Neural cell (in vitro differentiated cells): ENCODE measurements around the gene DDX4. TPM values are rescaled to one million over a fixed set of nuclear protein-coding genes. Genes with fewer than 3 reads are reported as not detected.
A peak's percentile ranks its signal among the peaks of the same experiment; 100 is the strongest.

Experiments used
- H2AFZ ChIP-seq: fragments of 200-600, 300-800 bp; sonication (generic), shearing (Covaris generic); 2 replicates; pipeline ENCODE4 v1.6.0; 2014; ENCODE audit warnings: low read depth, mild to moderate bottlenecking, antibody characterized with exemption, low read length, moderate library complexity
- H3F3A ChIP-seq: fragments of 200-600 bp; shearing (Covaris generic); 2 replicates; pipeline ENCODE4 v1.6.1; 2016; ENCODE audit warnings: mild to moderate bottlenecking, moderate library complexity, mixed read lengths, antibody characterized with exemption, low read length; ENCODE audit not compliant: insufficient read depth, poor library complexity, severe bottlenecking
- H3K27ac ChIP-seq: fragments of 200-600, 300-800 bp; sonication (generic), shearing (Covaris generic); 2 replicates; pipeline ENCODE4 v1.5.1; 2014; ENCODE audit warnings: mild to moderate bottlenecking, low read length, moderate library complexity
- H3K27me3 ChIP-seq: fragments of 300-800, 200-600 bp; sonication (generic), shearing (Covaris generic); 2 replicates; pipeline ENCODE4 v1.6.0; 2014; ENCODE audit warnings: mild to moderate bottlenecking, low read depth, low read length, moderate library complexity; ENCODE audit not compliant: insufficient read depth
- H3K36me3 ChIP-seq: fragments of 300-800, 200-600 bp; sonication (generic), shearing (Covaris generic); 2 replicates; pipeline ENCODE4 v1.5.1; 2014; ENCODE audit warnings: mild to moderate bottlenecking, antibody characterized with exemption, low read length, moderate library complexity; ENCODE audit not compliant: insufficient read depth
- H3K4me2 ChIP-seq: fragments of 300-800, 200-600 bp; sonication (generic), shearing (Covaris generic); 2 replicates; pipeline ENCODE4 v1.6.0; 2014; ENCODE audit warnings: mild to moderate bottlenecking, low read length
- H3K4me3 ChIP-seq: fragments of 300-800, 200-600 bp; sonication (generic), shearing (Covaris generic); 2 replicates; pipeline ENCODE4 v1.5.1; 2014; ENCODE audit warnings: mild to moderate bottlenecking, low read length, moderate library complexity
- H3K79me2 ChIP-seq: fragments of 200-600 bp; shearing (Covaris generic); replicated peaks from 2 replicates; pipeline ENCODE4 v1.6.0; 2014; ENCODE audit warnings: mild to moderate bottlenecking, low read length, moderate library complexity; ENCODE audit not compliant: insufficient read depth
- H3K9ac ChIP-seq: fragments of 300-800, 200-600 bp; sonication (generic), shearing (Covaris generic); 2 replicates; pipeline ENCODE4 v1.6.1; 2016; ENCODE audit warnings: mild to moderate bottlenecking, low read length, mixed read lengths
- H3K9me2 ChIP-seq: fragments of 200-600 bp; shearing (Covaris generic); 2 replicates; pipeline ENCODE4 v1.6.1; 2016; ENCODE audit warnings: mild to moderate bottlenecking, low read length, mixed read lengths; ENCODE audit not compliant: insufficient read depth
- H3K9me3 ChIP-seq: fragments of 200-600, 300-800 bp; sonication (generic), shearing (Covaris generic); 2 replicates; pipeline ENCODE4 v1.6.1; 2016; ENCODE audit warnings: mild to moderate bottlenecking, mixed run types, low read length, moderate library complexity, mixed read lengths
- H4K20me1 ChIP-seq: fragments of 200-600 bp; shearing (Covaris generic); 2 replicates; pipeline ENCODE4 v1.6.1; 2016; ENCODE audit warnings: mild to moderate bottlenecking, mixed run types; ENCODE audit not compliant: insufficient read depth
- EP300 ChIP-seq: fragments of 450-650 bp; conservative IDR thresholded peaks from 2 replicates; pipeline ENCODE4 v1.6.1; 2014; ENCODE audit warnings: antibody characterized with exemption, mild to moderate bottlenecking, moderate library complexity; ENCODE audit not compliant: poor library complexity, severe bottlenecking
- MXI1 ChIP-seq: fragments of 450-650 bp; conservative IDR thresholded peaks from 2 replicates; pipeline ENCODE4 v1.6.1; 2014; ENCODE audit warnings: antibody characterized with exemption, mild to moderate bottlenecking; ENCODE audit not compliant: poor library complexity, severe bottlenecking
- POLR2AphosphoS5 ChIP-seq: IDR thresholded peaks from 2 replicates; pipeline ENCODE4 v1.6.1; 2012
- RAD21 ChIP-seq: fragments of 450-650 bp; conservative IDR thresholded peaks from 2 replicates; pipeline ENCODE4 v1.6.1; 2014; ENCODE audit warnings: antibody characterized with exemption, mild to moderate bottlenecking, moderate library complexity
- SMC3 ChIP-seq: fragments of 450-650 bp; conservative IDR thresholded peaks from 2 replicates; pipeline ENCODE4 v1.6.1; 2014; ENCODE audit warnings: antibody characterized with exemption, mild to moderate bottlenecking, moderate library complexity; ENCODE audit not compliant: poor library complexity
- TAF1 ChIP-seq: IDR thresholded peaks from 2 replicates; pipeline ENCODE4 v1.6.1; 2012; ENCODE audit warnings: low read depth
- polyA plus RNA-seq: library from polyadenylated mRNA; depleted of rRNA; stranded (reverse); fragments of >200 nt; gene quantifications from 2 replicates; pipeline ENCODE4 v1.2.3, GENCODE V29; 2014
- TF ChIP-seq, protein P1 (sequence below): fragments of 450-650 bp; IDR thresholded peaks from 2 replicates; pipeline ENCODE4 v1.5.1; 2014; ENCODE audit warnings: antibody characterized with exemption, mild to moderate bottlenecking, moderate library complexity; ENCODE audit not compliant: poor library complexity, severe bottlenecking
- TF ChIP-seq, protein P2 (sequence below): IDR thresholded peaks from 2 replicates; pipeline ENCODE4 v1.6.1; 2012; ENCODE audit warnings: borderline replicate concordance

Gene DDX4
- polyA plus RNA-seq, 1 donor from 2014 or later = 0.43 TPM

DNA sequence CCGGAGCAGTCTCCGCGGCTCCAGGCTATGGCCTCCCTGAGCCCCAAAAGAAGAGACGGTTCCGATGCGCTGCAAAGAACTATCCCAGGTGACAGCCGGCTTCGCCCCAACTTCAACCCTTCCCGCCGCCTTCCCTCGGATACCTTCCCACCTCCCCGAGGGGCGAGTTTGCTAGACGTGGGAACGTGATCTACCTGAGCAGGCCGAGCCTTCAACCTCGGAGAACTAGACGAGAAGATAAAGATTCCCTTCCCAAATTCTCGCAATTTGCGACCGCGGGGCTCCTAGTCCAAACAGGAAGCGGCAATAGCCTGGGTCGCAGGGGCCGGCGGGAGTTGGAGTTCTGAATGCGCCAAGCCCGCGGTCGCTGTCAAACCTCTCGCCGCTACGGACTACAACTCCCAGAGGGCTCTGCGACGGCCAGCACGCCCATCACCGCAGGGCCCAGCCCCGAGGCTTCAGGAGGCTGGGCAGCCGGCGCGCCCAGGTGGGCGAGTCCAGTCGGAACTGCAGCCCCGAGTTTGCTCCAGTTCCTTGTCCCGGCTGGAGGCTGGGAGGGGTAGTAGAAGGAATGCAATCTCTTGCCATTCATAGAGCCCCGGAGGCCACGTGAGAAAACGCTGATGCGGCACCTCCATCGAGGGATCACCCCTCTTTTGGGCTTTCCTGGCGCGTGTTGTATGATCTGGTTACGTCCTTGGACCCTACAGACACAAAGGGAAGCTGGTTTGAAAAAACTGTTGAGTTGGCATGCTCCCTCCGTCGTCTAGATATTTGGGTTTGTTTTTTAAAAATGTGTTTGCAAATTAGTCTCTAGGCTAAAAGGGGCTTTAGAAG is 25.6 kb upstream of the DDX4 start, which contains the start of gene SLC38A9:
Gene SLC38A9, minus strand, starts transcription at position 302 of the 837 bp plus-strand sequence. CDS start 14,366 bp downstream, outside the sequence.
- TF ChIP-seq, protein P1, sequence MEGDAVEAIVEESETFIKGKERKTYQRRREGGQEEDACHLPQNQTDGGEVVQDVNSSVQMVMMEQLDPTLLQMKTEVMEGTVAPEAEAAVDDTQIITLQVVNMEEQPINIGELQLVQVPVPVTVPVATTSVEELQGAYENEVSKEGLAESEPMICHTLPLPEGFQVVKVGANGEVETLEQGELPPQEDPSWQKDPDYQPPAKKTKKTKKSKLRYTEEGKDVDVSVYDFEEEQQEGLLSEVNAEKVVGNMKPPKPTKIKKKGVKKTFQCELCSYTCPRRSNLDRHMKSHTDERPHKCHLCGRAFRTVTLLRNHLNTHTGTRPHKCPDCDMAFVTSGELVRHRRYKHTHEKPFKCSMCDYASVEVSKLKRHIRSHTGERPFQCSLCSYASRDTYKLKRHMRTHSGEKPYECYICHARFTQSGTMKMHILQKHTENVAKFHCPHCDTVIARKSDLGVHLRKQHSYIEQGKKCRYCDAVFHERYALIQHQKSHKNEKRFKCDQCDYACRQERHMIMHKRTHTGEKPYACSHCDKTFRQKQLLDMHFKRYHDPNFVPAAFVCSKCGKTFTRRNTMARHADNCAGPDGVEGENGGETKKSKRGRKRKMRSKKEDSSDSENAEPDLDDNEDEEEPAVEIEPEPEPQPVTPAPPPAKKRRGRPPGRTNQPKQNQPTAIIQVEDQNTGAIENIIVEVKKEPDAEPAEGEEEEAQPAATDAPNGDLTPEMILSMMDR = no peak
- TF ChIP-seq RAD21 (peak; percentile 10), POLR2AphosphoS5 (peak; percentile 64), TAF1 (no peak), MXI1 (peak; percentile 79)
- TF ChIP-seq, protein P2, sequence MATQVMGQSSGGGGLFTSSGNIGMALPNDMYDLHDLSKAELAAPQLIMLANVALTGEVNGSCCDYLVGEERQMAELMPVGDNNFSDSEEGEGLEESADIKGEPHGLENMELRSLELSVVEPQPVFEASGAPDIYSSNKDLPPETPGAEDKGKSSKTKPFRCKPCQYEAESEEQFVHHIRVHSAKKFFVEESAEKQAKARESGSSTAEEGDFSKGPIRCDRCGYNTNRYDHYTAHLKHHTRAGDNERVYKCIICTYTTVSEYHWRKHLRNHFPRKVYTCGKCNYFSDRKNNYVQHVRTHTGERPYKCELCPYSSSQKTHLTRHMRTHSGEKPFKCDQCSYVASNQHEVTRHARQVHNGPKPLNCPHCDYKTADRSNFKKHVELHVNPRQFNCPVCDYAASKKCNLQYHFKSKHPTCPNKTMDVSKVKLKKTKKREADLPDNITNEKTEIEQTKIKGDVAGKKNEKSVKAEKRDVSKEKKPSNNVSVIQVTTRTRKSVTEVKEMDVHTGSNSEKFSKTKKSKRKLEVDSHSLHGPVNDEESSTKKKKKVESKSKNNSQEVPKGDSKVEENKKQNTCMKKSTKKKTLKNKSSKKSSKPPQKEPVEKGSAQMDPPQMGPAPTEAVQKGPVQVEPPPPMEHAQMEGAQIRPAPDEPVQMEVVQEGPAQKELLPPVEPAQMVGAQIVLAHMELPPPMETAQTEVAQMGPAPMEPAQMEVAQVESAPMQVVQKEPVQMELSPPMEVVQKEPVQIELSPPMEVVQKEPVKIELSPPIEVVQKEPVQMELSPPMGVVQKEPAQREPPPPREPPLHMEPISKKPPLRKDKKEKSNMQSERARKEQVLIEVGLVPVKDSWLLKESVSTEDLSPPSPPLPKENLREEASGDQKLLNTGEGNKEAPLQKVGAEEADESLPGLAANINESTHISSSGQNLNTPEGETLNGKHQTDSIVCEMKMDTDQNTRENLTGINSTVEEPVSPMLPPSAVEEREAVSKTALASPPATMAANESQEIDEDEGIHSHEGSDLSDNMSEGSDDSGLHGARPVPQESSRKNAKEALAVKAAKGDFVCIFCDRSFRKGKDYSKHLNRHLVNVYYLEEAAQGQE = no peak
- no peaks in the 10 kb centered on the region for H3K9me3 ChIP-seq
- H3K4me3 ChIP-seq = peak within 1 kb of the TSS; percentile 93
- H3K4me2 ChIP-seq = peak within 1 kb of the TSS; percentile 88
- H3K27ac ChIP-seq = peak within 1 kb of the TSS; percentile 3
- H4K20me1 ChIP-seq = no peaks in the 10 kb centered on the region
- H2AFZ ChIP-seq = peak within 1 kb of the TSS; percentile 94
- H3K9me2 ChIP-seq = no peaks in the 10 kb centered on the region
- H3K27me3 ChIP-seq = no peaks in the 10 kb centered on the region
- no peaks in the 10 kb centered on the region for H3F3A ChIP-seq
- no peaks in the 10 kb centered on the region for H3K36me3 ChIP-seq
- H3K9ac ChIP-seq = peak within 1 kb of the TSS; percentile 69
- H3K79me2 ChIP-seq = peaks cover 5% of the 10 kb centered on the region

DNA sequence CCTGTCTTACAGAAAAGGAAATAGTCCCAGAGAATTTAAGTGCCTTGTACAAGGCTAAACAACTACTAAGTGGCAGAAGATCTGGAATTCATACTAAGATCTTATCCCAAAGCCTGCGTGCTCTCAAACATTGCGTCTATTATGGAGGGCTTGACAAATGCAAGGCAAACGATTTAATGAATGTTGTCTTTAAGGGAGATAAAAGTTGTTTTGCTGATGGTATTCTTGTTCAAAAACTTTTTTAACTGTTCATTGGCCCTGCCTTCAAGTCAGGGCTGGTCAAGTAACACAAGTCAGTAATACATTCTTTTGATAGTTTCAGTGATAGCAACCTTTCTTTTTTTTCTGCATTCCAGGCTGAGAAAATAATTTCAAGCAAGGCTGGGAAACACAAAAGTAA is 24.0 kb upstream of the DDX4 start:
- TF ChIP-seq TAF1 = no peak
- TF ChIP-seq RAD21 = no peak
- TF ChIP-seq SMC3 = no peak
- no peak for TF ChIP-seq MXI1
- TF ChIP-seq, protein P1 = no peak
- TF ChIP-seq EP300 = no peak
- no peaks in the 10 kb centered on the region for H3K36me3 ChIP-seq
- no peak overlapping the region for H3K4me2 ChIP-seq
- no peaks in the 10 kb centered on the region for H4K20me1 ChIP-seq
- no peaks in the 10 kb centered on the region for H3F3A ChIP-seq
- no peak overlapping the region for H3K9ac ChIP-seq
- peaks cover 5% of the 10 kb centered on the region for H3K79me2 ChIP-seq
- no peaks in the 10 kb centered on the region for H3K9me3 ChIP-seq
- H3K9me2 ChIP-seq = no peaks in the 10 kb centered on the region
- H2AFZ ChIP-seq = no peak overlapping the region
- H3K27ac ChIP-seq = no peak overlapping the region
- H3K4me3 ChIP-seq = no peak overlapping the region
- H3K27me3 ChIP-seq = no peaks in the 10 kb centered on the region
